CD4-positive, alpha-beta T cell (primary cell): Measurements from ENCODE around the gene ATM. TPM values are rescaled to one million over a fixed set of nuclear protein-coding genes. Genes with fewer than 3 reads are reported as not detected.
"Not testable (repeated sequence)": the region's sequence is repeated elsewhere in the genome, so short reads cannot be mapped to it uniquely, and the experiment has no call there.

Experiments used
- ATAC-seq: fragments of 200-7000 bp; cut with Tn5 transposase; one replicate; pipeline ENCODE4 v1.10.0; 2022; ENCODE audit warnings: mild to moderate bottlenecking; ENCODE audit not compliant: poor library complexity
- CTCF ChIA-PET: fragments of 350-600 bp; sonication (Branson Sonifier 250); formaldehyde crosslinking; loops from one replicate; lab custom pipeline; 2021; ENCODE audit warnings: antibody characterized with exemption, inconsistent platforms; lab: Charles Lee
- POLR2A ChIA-PET: fragments of 350-600 bp; sonication (Branson Sonifier 250); formaldehyde crosslinking; loops from one replicate; lab custom pipeline; 2021; ENCODE audit warnings: antibody characterized with exemption, inconsistent platforms; lab: Charles Lee
- DNase-seq, 14 experiments: peaks; one replicate each; pipeline ENCODE4 v3.0.0-alpha.2; 2013 to 2020; ENCODE audit warnings: mixed read lengths in 2 of 14
- H3K27ac ChIP-seq, 2 donors: one replicate each; pipeline versions ENCODE4 v1.5.1 to v1.7.0; 2013; ENCODE audit warnings: low read length in 2 of 2, low read depth in 1 of 2, mild to moderate bottlenecking in 1 of 2
- H3K27me3 ChIP-seq, 2 experiments: 1 replicate in 1 of 2; 2 replicates in 1 of 2; pipeline versions ENCODE4 v1.6.1 to v1.7.0; 2013; ENCODE audit warnings: low read length in 2 of 2, control low read depth in 1 of 2, mild to moderate bottlenecking in 1 of 2, moderate library complexity in 1 of 2; ENCODE audit not compliant: insufficient read depth in 2 of 2, control insufficient read depth in 1 of 2
- H3K36me3 ChIP-seq: one replicate; pipeline ENCODE4 v1.6.1; 2013; ENCODE audit warnings: low read length, control low read depth; ENCODE audit not compliant: insufficient read depth
- H3K4me1 ChIP-seq: one replicate; pipeline ENCODE4 v1.6.1; 2013; ENCODE audit warnings: low read length, control low read depth; ENCODE audit not compliant: insufficient read depth
- H3K4me3 ChIP-seq: one replicate; pipeline ENCODE4 v1.5.1; 2013; ENCODE audit warnings: mild to moderate bottlenecking, low read length, moderate library complexity
- H3K9me3 ChIP-seq, 2 experiments: 1 replicate in 1 of 2; 2 replicates in 1 of 2; pipeline versions ENCODE4 v1.6.1 to v1.7.0; 2013; ENCODE audit warnings: low read length in 2 of 2, mild to moderate bottlenecking in 2 of 2, control low read depth in 1 of 2, moderate library complexity in 1 of 2; ENCODE audit not compliant: control insufficient read depth in 1 of 2, insufficient read depth in 1 of 2
- H3K27ac Mint-ChIP-seq: one replicate; pipeline ENCODE4 v1.8.0; 2020; ENCODE audit warnings: mixed read lengths
- H3K27me3 Mint-ChIP-seq: one replicate; pipeline ENCODE4 v1.8.0; 2021; ENCODE audit warnings: mixed read lengths
- H3K36me3 Mint-ChIP-seq: one replicate; pipeline ENCODE4 v1.8.0; 2021; ENCODE audit warnings: low read depth, mixed read lengths
- H3K4me1 Mint-ChIP-seq: one replicate; pipeline ENCODE4 v1.8.0; 2021; ENCODE audit warnings: low read depth, mixed read lengths
- H3K4me3 Mint-ChIP-seq: one replicate; pipeline ENCODE4 v1.8.0; 2020; ENCODE audit warnings: mild to moderate bottlenecking, mixed read lengths
- H3K9me3 Mint-ChIP-seq: one replicate; pipeline ENCODE4 v1.8.0; 2020; ENCODE audit warnings: mixed read lengths
- CTCF ChIP-seq: fragments of 200-600 bp; IDR thresholded peaks from one replicate; pipeline ENCODE4 v1.8.0; 2022; ENCODE audit warnings: antibody characterized with exemption, mild to moderate bottlenecking
- intact Hi-C, 2 experiments: fragments of 100-400 bp; cut with DNase I in 1 of 2; cut with micrococcal nuclease in 1 of 2; formaldehyde crosslinking; loops; one replicate each; pipeline versions ENCODE4 v1.15.1 to v1.9.0; 2023 to 2025; cut with DNase I, micrococcal nuclease
- total RNA-seq, 174 experiments: library from RNA in 2 of 174; stranded (reverse) in 2 of 174; gene quantifications; one replicate each; pipeline ENCODE4 v1.2.3 and lab custom pipeline; 2021 to 2026

The ATM gene
- total RNA-seq, 2 experiments from 2014 or later: 307 to 329 TPM

DNA sequence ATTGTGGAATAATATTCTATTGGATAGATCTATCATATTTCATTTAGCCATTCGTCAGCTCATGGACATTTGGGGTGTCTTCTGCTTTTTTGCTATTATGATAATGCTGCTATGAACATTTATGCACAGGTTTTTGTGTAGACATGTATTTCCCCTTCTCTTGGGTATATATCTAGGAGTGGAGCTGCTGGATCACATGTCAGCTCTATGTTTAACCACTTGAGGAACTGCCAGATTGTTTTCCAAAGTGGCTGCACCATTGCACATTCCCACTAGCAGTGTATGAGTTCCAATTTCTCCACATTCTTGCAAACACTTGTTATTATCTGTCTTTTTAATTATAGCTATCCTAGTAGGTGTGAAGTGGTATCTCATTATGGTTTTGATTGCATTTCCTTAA is 169.5 kb downstream of the ATM start:
- H3K4me1 ChIP-seq: no peaks in the 10 kb centered on the region
- Mint-ChIP-seq H3K27me3 (no peaks in the 10 kb centered on the region), H3K27ac (no peak overlapping the region), H3K36me3 (no peaks in the 10 kb centered on the region), H3K4me3 (no peak overlapping the region), H3K4me1 (no peaks in the 10 kb centered on the region), H3K9me3 (no peaks in the 10 kb centered on the region)
- no peak for ATAC-seq
- POLR2A ChIA-PET: no interaction called here
- no peak for TF ChIP-seq CTCF
- CTCF ChIA-PET: no interaction called here
- no peak for DNase-seq
- no peaks in the 10 kb centered on the region for H3K27me3 ChIP-seq
- H3K9me3 ChIP-seq: no peaks in the 10 kb centered on the region
- intact Hi-C loops: no loop called here
- H3K36me3 ChIP-seq: no peaks in the 10 kb centered on the region
- H3K4me3 ChIP-seq: no peak overlapping the region
- no peak overlapping the region for H3K27ac ChIP-seq

- DNase-seq (no peak), ATAC-seq (no peak)
- H3K9me3 Mint-ChIP-seq: no peaks in the 10 kb centered on the region
- TF ChIP-seq CTCF: no peak
- H3K4me3 Mint-ChIP-seq: no peak overlapping the region
- H3K4me1 Mint-ChIP-seq: no peaks in the 10 kb centered on the region
- no peaks in the 10 kb centered on the region for H3K9me3 ChIP-seq
- CTCF ChIA-PET: no interaction called here
- no peak overlapping the region for H3K4me3 ChIP-seq
- H3K27ac ChIP-seq: no peak overlapping the region
- H3K36me3 Mint-ChIP-seq: no peaks in the 10 kb centered on the region
- no peaks in the 10 kb centered on the region for H3K36me3 ChIP-seq
- POLR2A ChIA-PET: no interaction called here
- no peaks in the 10 kb centered on the region for H3K27me3 Mint-ChIP-seq
- H3K27me3 ChIP-seq: no peaks in the 10 kb centered on the region
- intact Hi-C loops: no loop called here
- no peak overlapping the region for H3K27ac Mint-ChIP-seq
- no peaks in the 10 kb centered on the region for H3K4me1 ChIP-seq
Observed at GRCh38 chr11:108393046-108393445, 170.2 kb downstream of the ATM start.

DNA sequence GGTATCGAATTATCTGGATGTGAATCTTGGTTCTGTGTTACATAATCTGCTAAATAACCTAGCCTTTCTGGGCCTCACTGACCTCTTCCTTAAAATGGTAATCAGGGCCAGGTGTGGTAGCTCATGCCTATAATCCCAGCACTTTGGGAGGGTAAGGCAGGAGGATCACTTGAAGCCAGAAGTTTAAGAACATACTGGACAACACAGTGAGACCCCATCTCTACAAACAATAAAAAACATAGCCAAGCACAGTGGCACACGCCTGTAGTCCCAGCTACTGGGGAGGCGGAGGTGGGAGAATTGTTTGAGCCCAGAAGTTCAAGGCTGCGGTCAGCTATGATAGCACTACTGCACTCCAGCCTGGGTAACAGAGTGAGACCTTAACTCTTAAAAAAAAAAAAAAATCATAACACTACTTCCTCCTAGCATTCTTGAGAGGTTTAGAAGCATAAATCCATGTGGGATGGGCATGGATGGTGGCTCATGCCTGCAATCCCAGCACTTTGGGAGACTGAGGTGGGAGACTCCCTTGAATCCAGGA is 171.9 kb downstream of the ATM start:
- no peaks in the 10 kb centered on the region for H3K36me3 ChIP-seq
- intact Hi-C loops: no loop called here
- H3K4me1 ChIP-seq: no peaks in the 10 kb centered on the region
- H3K27ac ChIP-seq: no peak overlapping the region
- Mint-ChIP-seq H3K27me3 (no peaks in the 10 kb centered on the region), H3K27ac (no peak overlapping the region), H3K36me3 (no peaks in the 10 kb centered on the region), H3K4me1 (no peaks in the 10 kb centered on the region), H3K4me3 (no peak overlapping the region), H3K9me3 (no peaks in the 10 kb centered on the region)
- no peaks in the 10 kb centered on the region for H3K27me3 ChIP-seq
- no peaks in the 10 kb centered on the region for H3K9me3 ChIP-seq
- no peak for DNase-seq
- TF ChIP-seq CTCF: no peak
- ATAC-seq: no peak
- no peak overlapping the region for H3K4me3 ChIP-seq
- ChIA-PET POLR2A (no interaction called here), CTCF (no interaction called here)

DNA sequence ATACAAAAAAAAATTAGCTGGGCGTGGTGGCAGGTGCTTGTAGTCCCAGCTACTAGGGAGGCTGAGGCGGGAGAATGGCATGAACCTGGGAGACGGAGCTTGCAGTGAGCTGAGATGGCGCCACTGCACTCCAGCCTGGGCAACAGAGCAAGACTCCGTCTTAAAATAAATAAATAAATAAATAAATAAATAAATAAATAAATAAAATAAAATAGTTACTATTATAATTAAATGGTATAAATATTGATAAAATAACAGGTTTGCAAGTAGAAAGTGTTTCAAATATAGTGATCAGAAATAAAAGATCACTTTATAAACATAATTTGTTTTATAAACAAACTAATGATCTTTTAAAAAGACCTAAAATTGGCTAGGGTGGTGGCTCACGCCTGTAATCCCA is 173.8 kb downstream of the ATM start:
- H3K27me3 Mint-ChIP-seq, ATAC-seq, H3K36me3 Mint-ChIP-seq, H3K4me3 Mint-ChIP-seq, CTCF ChIA-PET, H3K27me3 ChIP-seq, H3K4me3 ChIP-seq, DNase-seq, H3K27ac ChIP-seq, H3K9me3 Mint-ChIP-seq, H3K4me1 Mint-ChIP-seq, H3K4me1 ChIP-seq, intact Hi-C loops, H3K9me3 ChIP-seq, H3K27ac Mint-ChIP-seq, H3K36me3 ChIP-seq, POLR2A ChIA-PET: not testable (repeated sequence)
